K562 (cell line): Measurements from ENCODE around the gene NAIF1. TPM values are rescaled to one million over a fixed set of nuclear protein-coding genes. Genes with fewer than 3 reads are reported as not detected.

ENCODE experiments used
- ARID1B ChIP-seq: fragments of 450-650 bp; IDR thresholded peaks from 2 replicates; pipeline ENCODE4 v1.6.1; 2016; ENCODE audit warnings: antibody characterized with exemption, mild to moderate bottlenecking, inconsistent platforms
- CBX8 ChIP-seq: fragments of 200-600 bp; sonication (generic); IDR thresholded peaks from 2 replicates; pipeline ENCODE4 v1.6.1; 2012; ENCODE audit warnings: borderline replicate concordance, mixed run types, low read depth, mild to moderate bottlenecking, moderate library complexity, mixed read lengths, low read length, control low read depth, inconsistent platforms; ENCODE audit not compliant: poor library complexity, severe bottlenecking; ENCODE audit errors: extremely low read depth
- CREBBP ChIP-seq: IDR thresholded peaks from one replicate; pipeline ENCODE4 v1.6.1; 2012; ENCODE audit warnings: low read depth, mild to moderate bottlenecking, control low read depth, inconsistent platforms, low read length
- MAZ ChIP-seq, 2 experiments: fragments of 450-650 bp in 1 of 2; sonication (generic) in 1 of 2; formaldehyde crosslinking; IDR thresholded peaks in 1 of 2; conservative IDR thresholded peaks in 1 of 2; 2 replicates each; pipeline versions ENCODE4 v1.4.0 to v1.5.0; 2020; ENCODE audit warnings: mild to moderate bottlenecking in 1 of 2, missing genetic modification reagents in 1 of 2
- MXI1 ChIP-seq: IDR thresholded peaks from 2 replicates; pipeline ENCODE4 v1.6.1; 2011; ENCODE audit warnings: low read depth, mild to moderate bottlenecking, improper control_type of control experiment, low read length
- NFATC3 ChIP-seq: fragments of 450-650 bp; IDR thresholded peaks from 2 replicates; pipeline ENCODE4 v1.6.1; 2017; ENCODE audit warnings: mild to moderate bottlenecking
- POLR2H ChIP-seq: IDR thresholded peaks from 2 replicates; pipeline ENCODE4 v1.6.1; 2016; ENCODE audit warnings: missing genetic modification characterization, low read depth, mild to moderate bottlenecking, control low read depth, missing compliant biosample characterization, moderate library complexity
- PURB ChIP-seq: sonication (generic); formaldehyde crosslinking; IDR thresholded peaks from 2 replicates; pipeline ENCODE4 v1.9.0; 2021; ENCODE audit warnings: low read depth, mild to moderate bottlenecking, missing genetic modification reagents
- RBM22 ChIP-seq: fragments of 200-400 bp; formaldehyde crosslinking; IDR thresholded peaks from 2 replicates; pipeline ENCODE4 v1.6.1; 2018; ENCODE audit warnings: low read length, low read depth; ENCODE audit not compliant: poor library complexity, severe bottlenecking
- SREBF2 ChIP-seq: sonication (generic); formaldehyde crosslinking; IDR thresholded peaks from 2 replicates; pipeline ENCODE4 v1.4.0; 2020; ENCODE audit warnings: mild to moderate bottlenecking, missing genetic modification reagents
- ZBTB17 ChIP-seq: fragments of 450-650 bp; formaldehyde crosslinking; IDR thresholded peaks from 2 replicates; pipeline ENCODE4 v1.4.0; 2020; ENCODE audit warnings: mild to moderate bottlenecking
- ZC3H4 ChIP-seq: sonication (generic); formaldehyde crosslinking; IDR thresholded peaks from 2 replicates; pipeline ENCODE4 v1.9.0; 2021; ENCODE audit warnings: missing genetic modification reagents, borderline replicate concordance
- ZNF274 ChIP-seq: IDR thresholded peaks from 2 replicates; pipeline ENCODE4 v1.6.1; 2011; ENCODE audit warnings: low read depth, mild to moderate bottlenecking, low read length, moderate library complexity, borderline replicate concordance
- ZNF384 ChIP-seq: IDR thresholded peaks from 2 replicates; pipeline ENCODE4 v1.6.1; 2012; ENCODE audit warnings: low read depth, low read length, improper control_type of control experiment
- ZNF75A ChIP-seq: fragments of 450-650 bp; formaldehyde crosslinking; IDR thresholded peaks from 2 replicates; pipeline ENCODE4 v1.4.0; 2020; ENCODE audit warnings: mild to moderate bottlenecking
- ZNF778 ChIP-seq: fragments of 450-650 bp; formaldehyde crosslinking; IDR thresholded peaks from 2 replicates; pipeline ENCODE4 v1.4.0; 2020; ENCODE audit warnings: mild to moderate bottlenecking, moderate library complexity
- polyA plus RNA-seq, 8 experiments: library from polyadenylated mRNA; depleted of rRNA in 4 of 8; stranded (reverse) in 5 of 8; unstranded in 3 of 8; fragments of >200 nt; fragmentation: Nextera tagmentation in 2 of 8; fragmentation: Illumina TruSeq in 1 of 8; extraction: Ambion mirVana in 2 of 8; extraction: Trizol in 1 of 8; gene quantifications; 2 replicates each; pipeline versions ENCODE4 v1.2.1 to v1.2.3, GENCODE V29; 2011 to 2014; ENCODE audit warnings: inconsistent platforms in 1 of 8, missing spikeins in 1 of 8
- total RNA-seq, 7 experiments: library from RNA; depleted of rRNA in 6 of 7; stranded (reverse); fragments of >200 nt in 6 of 7; fragmentation: Illumina TruSeq in 2 of 7; extraction: Trizol in 2 of 7; gene quantifications; 2 replicates each; pipeline versions ENCODE4 v1.2.1 to v1.2.3, GENCODE V29; 2011 to 2021; ENCODE audit warnings: low replicate concordance in 1 of 7
- TF ChIP-seq, protein P1 (sequence below): fragments of 450-650 bp; IDR thresholded peaks from 2 replicates; pipeline ENCODE4 v1.6.1; 2016; ENCODE audit warnings: antibody characterized with exemption
- TF ChIP-seq, protein P2 (sequence below): sonication (generic); formaldehyde crosslinking; IDR thresholded peaks from 2 replicates; pipeline ENCODE4 v1.8.0; 2022; ENCODE audit warnings: mild to moderate bottlenecking, missing genetic modification reagents, borderline replicate concordance
- TF ChIP-seq, protein P3 (sequence below), 2 experiments: IDR thresholded peaks; 2 replicates each; pipeline ENCODE4 v1.6.1; 2012; ENCODE audit warnings: improper control_type of control experiment in 2 of 2, low read depth in 2 of 2, low read length in 2 of 2, borderline replicate concordance in 1 of 2
- TF ChIP-seq, protein P4 (sequence below): fragments of 250-450 bp; sonication (Bioruptor Pico); IDR thresholded peaks from 2 replicates; pipeline ENCODE4 v1.5.0; 2020; ENCODE audit warnings: mild to moderate bottlenecking, borderline replicate concordance

The NAIF1 gene
- total and polyA plus RNA-seq, 9 of the 15 experiments (the other 6 are each of a cell fraction or from before 2014, with no cell fraction given) = 4.8 to 26.6 (median 17.2) TPM

DNA sequence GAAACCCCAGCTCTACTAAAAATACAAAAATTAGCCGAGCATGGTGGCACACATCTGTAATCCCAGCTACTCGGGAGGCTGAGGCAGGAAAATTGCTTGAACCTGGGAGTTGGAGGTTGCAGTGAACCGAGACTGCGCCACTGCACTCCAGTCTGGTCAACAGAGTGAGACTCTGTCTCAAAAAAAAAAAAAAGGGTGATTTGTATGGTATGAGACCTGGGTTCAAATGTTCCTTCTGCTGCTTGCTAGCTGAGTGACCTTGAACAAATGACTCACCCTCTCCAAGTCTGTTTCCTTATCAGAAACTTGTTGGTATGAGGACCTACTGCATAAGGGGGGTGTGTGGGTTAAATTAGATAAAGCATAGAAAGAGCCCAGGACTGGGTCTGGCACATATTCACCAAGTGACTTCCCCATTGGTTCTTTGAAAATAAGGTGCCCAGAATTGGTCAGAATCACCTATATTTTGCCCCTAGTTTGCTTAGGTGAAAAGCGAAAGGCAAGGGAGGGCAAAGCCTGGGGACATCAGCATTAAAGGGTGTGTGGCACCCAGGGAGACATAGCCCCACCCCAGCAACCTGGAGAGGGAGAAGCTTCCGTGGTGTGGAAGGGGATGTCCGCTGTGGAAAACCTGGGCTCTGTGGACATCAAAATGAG, 10.9 kb upstream of the NAIF1 start (continued):
- TF ChIP-seq ZC3H4 (no peak), ZNF274 (no peak), MXI1 (no peak), ZNF384 (no peak; the same call in 1 of the 2 replicates), POLR2H (no peak), RBM22 (no peak), ZNF778 (CRISPR knock-in tag) (no peak), NFATC3 (no peak), ZBTB17 (no peak), ZNF75A (CRISPR knock-in tag) (no peak), ARID1B (peak; percentile 74), CREBBP (no peak), CBX8 (no peak), MAZ (CRISPR knock-in tag; conservative IDR thresholded peaks at IDR 0.05 in 1 of 2, IDR thresholded peaks at IDR 0.05 in 1 of 2) (peak in 1 of 2 experiments; percentile 49; a peak in 3 of 4 replicates), PURB (CRISPR knock-in tag) (no peak), SREBF2 (CRISPR knock-in tag) (no peak)
- TF ChIP-seq, protein P1, sequence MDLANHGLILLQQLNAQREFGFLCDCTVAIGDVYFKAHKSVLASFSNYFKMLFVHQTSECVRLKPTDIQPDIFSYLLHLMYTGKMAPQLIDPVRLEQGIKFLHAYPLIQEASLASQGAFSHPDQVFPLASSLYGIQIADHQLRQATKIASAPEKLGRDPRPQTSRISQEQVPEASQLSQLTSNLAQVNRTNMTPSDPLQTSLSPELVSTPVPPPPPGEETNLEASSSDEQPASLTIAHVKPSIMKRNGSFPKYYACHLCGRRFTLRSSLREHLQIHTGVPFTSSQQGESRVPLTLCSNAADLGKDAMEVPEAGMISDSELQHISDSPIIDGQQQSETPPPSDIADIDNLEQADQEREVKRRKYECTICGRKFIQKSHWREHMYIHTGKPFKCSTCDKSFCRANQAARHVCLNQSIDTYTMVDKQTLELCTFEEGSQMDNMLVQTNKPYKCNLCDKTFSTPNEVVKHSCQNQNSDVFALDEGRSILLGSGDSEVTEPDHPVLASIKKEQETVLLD = no peak
- TF ChIP-seq, protein P2, sequence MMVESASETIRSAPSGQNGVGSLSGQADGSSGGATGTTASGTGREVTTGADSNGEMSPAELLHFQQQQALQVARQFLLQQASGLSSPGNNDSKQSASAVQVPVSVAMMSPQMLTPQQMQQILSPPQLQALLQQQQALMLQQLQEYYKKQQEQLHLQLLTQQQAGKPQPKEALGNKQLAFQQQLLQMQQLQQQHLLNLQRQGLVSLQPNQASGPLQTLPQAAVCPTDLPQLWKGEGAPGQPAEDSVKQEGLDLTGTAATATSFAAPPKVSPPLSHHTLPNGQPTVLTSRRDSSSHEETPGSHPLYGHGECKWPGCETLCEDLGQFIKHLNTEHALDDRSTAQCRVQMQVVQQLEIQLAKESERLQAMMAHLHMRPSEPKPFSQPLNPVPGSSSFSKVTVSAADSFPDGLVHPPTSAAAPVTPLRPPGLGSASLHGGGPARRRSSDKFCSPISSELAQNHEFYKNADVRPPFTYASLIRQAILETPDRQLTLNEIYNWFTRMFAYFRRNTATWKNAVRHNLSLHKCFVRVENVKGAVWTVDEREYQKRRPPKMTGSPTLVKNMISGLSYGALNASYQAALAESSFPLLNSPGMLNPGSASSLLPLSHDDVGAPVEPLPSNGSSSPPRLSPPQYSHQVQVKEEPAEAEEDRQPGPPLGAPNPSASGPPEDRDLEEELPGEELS (CRISPR knock-in tag) = no peak
- TF ChIP-seq, protein P3, sequence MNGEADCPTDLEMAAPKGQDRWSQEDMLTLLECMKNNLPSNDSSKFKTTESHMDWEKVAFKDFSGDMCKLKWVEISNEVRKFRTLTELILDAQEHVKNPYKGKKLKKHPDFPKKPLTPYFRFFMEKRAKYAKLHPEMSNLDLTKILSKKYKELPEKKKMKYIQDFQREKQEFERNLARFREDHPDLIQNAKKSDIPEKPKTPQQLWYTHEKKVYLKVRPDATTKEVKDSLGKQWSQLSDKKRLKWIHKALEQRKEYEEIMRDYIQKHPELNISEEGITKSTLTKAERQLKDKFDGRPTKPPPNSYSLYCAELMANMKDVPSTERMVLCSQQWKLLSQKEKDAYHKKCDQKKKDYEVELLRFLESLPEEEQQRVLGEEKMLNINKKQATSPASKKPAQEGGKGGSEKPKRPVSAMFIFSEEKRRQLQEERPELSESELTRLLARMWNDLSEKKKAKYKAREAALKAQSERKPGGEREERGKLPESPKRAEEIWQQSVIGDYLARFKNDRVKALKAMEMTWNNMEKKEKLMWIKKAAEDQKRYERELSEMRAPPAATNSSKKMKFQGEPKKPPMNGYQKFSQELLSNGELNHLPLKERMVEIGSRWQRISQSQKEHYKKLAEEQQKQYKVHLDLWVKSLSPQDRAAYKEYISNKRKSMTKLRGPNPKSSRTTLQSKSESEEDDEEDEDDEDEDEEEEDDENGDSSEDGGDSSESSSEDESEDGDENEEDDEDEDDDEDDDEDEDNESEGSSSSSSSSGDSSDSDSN (IDR thresholded peaks at IDR 0.05; ENCODE audit: borderline replicate concordance in 1 of 2, low read depth in 2 of 2, low read length in 2 of 2) = no peak
- TF ChIP-seq, protein P4, sequence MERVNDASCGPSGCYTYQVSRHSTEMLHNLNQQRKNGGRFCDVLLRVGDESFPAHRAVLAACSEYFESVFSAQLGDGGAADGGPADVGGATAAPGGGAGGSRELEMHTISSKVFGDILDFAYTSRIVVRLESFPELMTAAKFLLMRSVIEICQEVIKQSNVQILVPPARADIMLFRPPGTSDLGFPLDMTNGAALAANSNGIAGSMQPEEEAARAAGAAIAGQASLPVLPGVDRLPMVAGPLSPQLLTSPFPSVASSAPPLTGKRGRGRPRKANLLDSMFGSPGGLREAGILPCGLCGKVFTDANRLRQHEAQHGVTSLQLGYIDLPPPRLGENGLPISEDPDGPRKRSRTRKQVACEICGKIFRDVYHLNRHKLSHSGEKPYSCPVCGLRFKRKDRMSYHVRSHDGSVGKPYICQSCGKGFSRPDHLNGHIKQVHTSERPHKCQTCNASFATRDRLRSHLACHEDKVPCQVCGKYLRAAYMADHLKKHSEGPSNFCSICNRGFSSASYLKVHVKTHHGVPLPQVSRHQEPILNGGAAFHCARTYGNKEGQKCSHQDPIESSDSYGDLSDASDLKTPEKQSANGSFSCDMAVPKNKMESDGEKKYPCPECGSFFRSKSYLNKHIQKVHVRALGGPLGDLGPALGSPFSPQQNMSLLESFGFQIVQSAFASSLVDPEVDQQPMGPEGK (CRISPR knock-in tag) = no peak
